Measurements from ENCODE around the gene TAL1. TPM values are rescaled to one million over a fixed set of nuclear protein-coding genes. Genes with fewer than 3 reads are reported as not detected.
"Not testable (repeated sequence)": the region's sequence is repeated elsewhere in the genome, so short reads cannot be mapped to it uniquely, and the experiment has no call there.

TAL1 gene
- polyA plus RNA-seq, 3 donors, result 5.2 to 5.6 (median 5.5) TPM

DNA sequence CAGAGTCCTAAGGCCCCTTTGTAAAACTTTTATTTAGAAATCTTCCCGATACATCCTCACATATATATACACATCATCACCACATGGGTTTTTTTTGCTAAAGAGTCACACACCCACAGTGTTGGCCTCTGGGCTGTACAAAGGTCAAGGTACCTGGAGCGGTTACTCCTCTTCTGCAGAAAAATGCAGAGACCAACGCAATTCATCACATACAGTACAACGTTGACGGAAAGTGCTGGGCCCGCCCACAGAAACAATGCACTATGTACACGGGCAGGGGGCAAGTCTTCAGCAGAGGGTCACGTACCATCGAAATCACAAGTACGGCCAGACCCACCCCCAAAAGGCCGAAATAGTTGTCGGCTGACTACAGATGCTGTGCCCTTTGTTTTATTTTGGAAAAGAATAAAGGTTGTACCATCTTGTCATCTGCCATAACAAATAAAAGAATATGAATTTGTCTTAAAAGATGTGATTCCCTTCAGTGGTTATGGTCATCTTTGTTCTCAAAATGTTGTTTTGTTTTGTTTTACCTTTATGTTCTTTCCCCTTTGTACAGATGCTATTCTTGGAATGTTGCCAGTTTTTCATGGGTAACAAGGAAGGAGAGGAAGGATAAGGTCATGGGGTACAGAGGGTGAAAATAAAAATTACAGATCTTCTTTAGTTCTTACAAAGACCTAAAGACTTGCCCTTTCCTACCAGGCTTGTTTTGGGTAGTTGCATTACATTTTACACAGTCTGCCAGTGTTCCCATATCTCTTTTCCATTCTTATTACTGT lies 15.6 kb downstream of the TAL1 start:
- DNase-seq (ENCODE audit: extremely low read depth in 1 of 11, low read depth in 9 of 11, low spot score in 4 of 11), result no peak

DNA sequence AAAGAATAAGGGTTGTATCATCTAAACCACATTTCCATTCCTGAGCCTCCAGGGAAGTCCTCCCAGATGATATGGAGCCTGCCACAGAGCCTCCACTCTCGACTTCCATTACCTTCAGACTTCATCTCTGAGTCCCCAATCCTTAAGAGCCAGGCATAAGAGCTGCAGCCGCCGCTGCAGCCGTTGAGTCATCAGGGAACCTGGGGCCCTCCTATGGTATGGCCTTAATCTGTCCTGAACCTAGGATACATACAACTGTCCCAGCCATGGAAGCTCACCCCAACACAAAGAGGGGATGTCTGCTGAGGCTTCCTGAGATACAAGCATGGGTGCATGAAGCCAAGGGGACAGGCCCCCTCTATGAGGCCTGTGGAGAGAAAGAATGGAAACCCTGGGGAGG lies 16.3 kb downstream of the TAL1 start:
- no peak for DNase-seq (ENCODE audit: extremely low read depth in 1 of 11, low read depth in 9 of 11, low spot score in 4 of 11)

DNA sequence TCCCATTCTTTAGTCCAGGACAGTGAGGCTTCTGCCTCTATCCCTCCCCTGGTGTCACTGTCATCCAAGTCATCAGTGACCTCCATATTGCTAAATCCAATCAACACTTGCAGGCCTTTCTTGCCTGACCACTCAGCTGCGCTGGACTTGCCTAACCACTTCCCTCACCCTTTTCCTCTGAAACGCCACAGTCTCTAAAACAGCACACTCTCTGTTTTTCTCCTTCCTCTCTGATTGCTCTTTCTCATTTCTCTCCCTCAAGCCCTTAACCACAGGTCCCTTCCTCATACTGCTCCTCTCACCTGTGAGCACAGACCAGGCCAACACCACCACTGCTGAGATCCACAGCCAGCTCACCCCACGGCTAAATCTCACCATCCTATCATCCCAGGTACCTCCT lies 17.5 kb downstream of the TAL1 start:
- DNase-seq (ENCODE audit: extremely low read depth in 1 of 11, low read depth in 9 of 11, low spot score in 4 of 11), result no peak

DNA sequence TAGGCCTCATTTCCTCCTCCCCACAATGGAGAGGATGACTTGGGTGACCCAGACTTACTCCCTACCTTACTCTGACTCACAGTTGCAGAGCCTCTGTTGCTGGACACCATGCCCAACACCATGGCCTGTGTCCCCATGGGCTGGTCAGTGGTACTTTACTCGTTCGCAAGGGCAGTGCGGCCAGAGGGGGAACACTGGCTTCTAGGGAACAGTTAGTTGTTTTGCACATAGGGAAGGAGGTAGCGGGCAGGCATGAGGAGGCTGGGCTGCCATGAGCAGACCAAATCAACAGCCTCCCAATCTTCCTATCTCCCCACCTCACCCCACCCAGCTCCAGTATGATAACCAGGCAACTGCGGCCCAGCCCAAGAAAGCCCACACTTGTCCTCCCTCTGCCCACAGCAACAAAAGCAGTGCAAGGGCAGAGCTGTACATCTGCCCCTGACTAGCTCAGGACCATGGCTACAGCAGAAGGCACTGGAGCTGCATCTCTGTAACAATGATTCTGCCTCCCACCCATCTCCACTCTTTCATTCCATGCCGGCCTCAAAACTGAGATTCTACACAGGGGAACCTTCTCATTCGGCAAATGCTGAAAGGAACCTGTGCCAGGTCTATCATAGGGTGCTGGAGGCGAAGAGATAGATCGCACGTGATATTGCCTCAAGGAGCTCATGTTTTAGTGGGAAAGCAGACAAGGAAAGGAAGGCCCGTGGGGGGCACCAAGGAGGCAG lies 18.6 kb downstream of the TAL1 start:
- no peak for DNase-seq (ENCODE audit: extremely low read depth in 1 of 11, low read depth in 9 of 11, low spot score in 4 of 11)

DNA sequence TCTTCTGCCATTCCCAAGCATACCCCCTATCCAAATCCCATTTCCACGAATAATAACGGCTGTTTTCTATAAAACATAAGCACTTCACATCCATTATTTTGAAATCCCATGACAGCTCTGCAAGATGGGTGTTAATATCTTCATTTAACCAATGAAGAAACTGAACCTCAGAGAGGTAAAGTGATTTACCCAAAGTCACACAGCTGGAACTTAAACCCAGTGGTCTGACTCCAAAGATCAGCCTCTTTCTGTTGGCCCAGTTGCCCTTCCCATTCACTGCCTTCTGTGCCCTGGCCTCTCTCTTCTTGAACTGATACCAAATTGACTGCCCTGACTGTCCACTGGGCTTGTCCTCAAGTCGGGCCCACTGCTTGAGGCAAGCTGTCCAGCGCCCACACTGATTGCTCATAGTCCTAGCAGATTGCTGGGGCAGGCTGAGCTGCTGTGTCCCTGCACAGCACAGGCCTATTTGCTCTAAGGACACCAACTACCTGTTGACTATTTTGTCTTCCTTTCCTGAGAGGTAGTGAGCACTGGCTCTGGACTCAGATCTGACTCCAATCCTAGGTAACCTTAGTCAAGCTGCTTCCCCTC lies 19.3 kb downstream of the TAL1 start:
- no peak for DNase-seq (ENCODE audit: extremely low read depth in 1 of 11, low read depth in 9 of 11, low spot score in 4 of 11)

DNA sequence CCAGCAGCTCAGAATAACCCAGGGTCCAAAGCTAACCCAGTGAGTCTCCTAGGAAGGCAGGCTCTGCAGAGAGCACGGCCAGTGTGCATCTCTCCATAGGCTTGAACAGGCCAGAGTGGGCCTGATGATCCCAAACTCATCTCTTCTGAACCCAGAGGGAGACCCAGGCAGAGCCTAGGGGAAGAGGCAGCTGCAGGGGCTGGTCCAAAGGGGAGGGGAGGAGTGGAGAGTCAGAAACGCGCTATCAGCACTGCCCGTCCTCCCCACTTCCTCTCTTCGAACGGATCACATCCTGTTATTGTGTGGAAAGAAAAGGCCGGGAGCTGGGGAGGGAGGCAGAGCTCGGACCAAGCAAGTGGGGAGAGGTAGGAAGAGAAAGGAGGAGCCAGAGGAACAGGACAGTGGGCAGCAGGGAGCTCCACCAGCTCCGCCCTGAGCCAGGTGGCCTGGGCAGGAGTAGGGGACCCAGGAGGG lies 20.2 kb downstream of the TAL1 start:
- no peak for DNase-seq (ENCODE audit: extremely low read depth in 1 of 11, low read depth in 9 of 11, low spot score in 4 of 11)

DNA sequence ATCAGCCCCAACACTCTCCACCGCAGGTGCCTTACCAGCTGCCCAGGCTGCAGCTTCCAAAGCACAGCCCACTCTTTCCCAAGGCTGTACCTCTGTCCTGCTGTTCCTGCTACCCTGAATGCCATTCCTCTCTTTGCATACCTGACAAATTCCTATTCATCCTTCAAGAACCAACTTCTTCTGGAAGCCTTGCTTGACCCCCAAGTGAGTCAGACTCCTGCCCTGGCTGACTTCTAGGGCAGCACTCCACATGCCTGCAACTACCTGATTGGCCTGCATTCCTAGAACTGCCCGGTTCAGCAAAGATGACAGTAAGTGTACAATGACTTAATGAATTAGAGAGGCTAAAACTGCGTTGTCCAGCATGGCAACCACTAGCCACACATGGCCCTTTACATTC lies 21.4 kb downstream of the TAL1 start:
- no peak for DNase-seq (ENCODE audit: extremely low read depth in 1 of 11, low read depth in 9 of 11, low spot score in 4 of 11)

DNA sequence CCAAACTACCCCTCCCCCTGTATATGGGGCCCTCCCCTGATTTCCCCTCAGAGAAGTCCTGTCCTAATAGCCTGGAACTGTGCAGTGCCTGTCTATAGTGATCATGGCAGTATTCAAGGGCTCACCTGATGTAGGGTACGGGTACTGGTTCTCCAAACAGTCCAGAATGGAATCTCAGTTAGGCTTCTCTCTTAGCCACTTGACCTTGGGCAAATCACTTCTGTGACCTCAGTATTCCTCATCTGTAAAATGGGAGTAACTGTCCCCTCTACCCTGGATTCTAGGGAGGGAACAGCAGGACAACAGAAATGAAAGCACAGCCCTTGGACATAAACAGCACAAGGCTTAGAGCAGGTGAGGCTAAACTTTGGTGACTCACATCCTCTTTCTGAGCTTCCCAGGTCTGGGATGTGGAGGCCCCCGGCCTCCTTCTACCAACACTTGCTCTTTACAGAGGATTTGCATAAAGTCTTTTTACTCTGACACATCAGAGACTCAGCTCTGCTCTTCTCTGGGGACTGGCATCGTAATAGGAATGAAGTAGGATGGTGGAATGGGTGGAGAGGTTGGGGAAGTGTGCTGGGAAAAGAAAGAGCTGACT lies 22.2 kb downstream of the TAL1 start:
- DNase-seq (ENCODE audit: extremely low read depth in 1 of 11, low read depth in 9 of 11, low spot score in 4 of 11), result no peak

DNA sequence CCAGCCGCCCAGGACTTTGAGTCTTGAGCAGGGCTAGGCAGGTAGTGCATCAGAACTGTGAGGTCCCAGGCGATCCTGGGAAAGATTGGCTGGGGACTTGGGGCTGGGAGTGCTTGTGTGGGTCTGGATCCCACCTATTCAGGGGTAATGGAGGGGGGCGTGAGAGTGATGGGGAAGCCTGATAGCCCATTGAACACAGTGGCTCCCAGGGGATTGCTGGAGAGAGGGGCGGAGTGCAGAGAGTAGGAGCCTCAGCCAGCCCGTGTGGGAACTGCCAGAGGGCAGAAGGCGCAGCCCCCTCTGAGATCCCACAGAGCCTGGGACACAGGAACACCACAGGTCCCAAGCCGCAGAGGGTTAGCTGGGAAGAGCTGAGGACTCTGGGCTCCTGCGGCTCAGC lies 22.9 kb downstream of the TAL1 start:
- DNase-seq (ENCODE audit: extremely low read depth in 1 of 11, low read depth in 9 of 11, low spot score in 4 of 11), result no peak

DNA sequence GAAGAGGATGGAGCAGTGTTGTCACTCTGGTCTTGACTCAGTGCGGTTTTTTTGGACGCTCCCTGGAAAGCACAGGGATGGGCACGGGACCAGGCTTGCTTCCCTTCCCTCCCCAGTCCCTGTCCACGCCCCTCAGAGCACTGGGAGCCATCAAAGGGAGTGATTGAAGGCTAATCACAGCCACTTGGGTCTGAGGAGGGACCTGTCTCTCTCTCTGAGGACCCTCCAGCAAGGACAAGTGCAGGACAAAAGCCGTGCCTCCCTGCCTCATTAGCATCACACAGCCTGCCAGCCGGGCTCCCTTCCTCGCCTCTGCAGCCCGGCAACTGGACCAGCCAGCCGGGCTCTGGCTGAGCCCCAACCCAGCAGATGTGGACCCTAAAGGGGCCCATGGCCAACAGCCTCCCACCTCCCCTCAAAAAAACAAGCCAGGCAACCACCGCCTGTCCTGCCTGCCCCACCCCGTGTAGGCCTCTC lies 23.6 kb downstream of the TAL1 start:
- no peak for DNase-seq (ENCODE audit: extremely low read depth in 1 of 11, low read depth in 9 of 11, low spot score in 4 of 11)

DNA sequence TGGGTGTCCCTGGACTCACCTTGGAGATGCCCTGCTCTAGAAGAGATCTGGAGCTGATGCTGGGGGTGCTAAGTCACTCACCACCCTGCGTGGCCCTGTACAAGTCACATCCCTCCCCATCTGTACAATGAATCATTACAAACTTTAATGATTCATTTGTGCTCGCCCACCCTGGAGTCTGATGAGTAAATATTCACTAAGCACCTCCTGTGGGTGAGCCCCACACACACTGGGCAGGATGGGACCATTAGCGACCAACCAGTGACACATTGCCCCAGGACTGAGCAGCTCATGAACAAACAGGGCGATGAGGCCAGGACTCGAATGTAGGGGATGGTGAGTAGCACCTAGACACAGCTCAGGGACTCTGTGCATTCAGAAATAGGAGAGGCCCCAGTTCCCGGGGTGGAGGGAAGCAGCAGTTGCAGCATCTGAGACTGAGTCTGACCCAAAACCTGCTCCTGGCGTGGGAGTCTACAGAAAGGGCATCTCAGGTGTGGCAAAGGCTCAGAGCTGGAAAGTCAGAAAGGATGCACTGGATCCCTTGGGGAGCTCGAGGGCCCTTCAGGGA lies 24.1 kb downstream of the TAL1 start:
- DNase-seq (ENCODE audit: extremely low read depth in 1 of 11, low read depth in 9 of 11, low spot score in 4 of 11), result no peak

DNA sequence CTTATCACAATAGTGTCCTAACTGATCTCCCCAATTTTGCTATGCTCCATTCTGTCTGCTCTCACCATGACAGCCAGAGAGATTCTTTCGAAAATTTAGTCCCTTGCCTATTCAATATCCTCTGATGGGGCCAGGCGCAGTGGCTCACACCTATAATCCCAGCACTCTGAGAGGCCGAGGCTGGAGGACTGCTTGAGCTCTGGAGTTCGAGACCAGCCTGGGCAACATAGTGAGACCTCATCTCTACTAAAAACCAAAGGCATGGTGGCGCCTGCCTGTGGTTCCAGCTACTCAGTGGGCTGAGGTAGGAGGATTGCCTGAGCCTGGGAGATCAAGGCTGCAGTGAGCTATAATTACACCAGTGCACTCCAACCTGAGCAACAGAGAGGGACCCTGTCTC lies 26.1 kb downstream of the TAL1 start:
- DNase-seq (ENCODE audit: extremely low read depth in 1 of 11, low read depth in 9 of 11, low spot score in 4 of 11), result no peak

DNA sequence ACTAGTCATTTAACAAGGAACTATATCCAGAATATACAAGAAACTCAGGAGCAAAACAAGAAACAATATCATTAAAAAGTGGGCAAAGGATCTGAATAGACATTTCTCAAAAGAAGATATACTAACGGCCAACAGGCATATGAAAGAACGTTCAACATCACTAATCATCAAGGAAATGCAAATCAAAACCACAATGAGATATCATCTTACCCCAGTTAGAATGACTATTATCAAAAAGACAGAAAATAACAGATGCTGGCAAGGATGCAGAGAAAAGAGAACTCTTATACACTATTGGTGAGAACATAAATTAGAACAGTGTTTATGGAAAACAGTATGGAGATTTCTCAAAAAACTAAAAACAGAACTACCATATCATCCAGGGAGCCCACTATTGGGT lies 28.5 kb downstream of the TAL1 start:
- DNase-seq (ENCODE audit: extremely low read depth in 1 of 11, low read depth in 9 of 11, low spot score in 4 of 11), result not testable (repeated sequence)

DNA sequence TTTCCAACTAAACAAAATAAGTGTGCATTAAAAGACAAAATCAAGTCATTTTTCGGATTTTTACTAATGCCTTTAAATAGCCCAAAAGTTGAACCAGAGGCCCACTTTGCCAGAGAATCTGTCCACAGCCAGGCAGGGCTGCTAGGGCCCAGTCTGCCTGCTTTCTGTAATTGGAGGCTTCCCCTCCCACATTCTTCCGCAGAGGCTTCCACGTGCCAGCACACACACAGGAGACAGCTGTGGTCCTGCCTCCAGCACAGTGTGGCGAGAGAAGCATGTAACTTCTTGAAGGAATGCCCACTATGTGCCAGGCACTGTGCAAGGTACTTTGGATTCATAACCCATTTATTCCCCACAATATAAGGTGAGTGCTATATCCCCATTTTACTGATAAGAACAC lies 30.8 kb downstream of the TAL1 start:
- no peak for DNase-seq (ENCODE audit: extremely low read depth in 1 of 11, low read depth in 9 of 11, low spot score in 4 of 11)

DNA sequence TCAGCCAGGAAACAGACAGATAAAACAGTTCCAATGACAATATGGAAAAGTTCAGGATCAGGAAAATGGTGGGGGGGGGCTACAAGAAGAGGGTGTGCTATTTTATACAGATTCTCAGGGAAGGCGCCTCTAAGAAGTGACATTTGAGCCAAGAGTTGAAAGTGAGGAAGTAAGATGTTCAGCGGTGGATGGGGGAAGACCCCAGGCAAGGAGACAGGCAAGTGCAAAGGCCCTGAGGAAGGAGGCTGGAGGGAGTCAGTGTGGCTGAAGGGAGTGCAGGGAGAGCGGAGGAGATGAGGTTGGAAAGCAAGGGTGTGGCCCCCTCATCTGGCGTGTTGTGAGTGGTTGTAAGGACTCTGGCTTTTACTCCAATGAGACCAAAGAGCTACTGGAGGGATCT lies 33.8 kb downstream of the TAL1 start:
- no peak for DNase-seq (ENCODE audit: extremely low read depth in 1 of 11, low read depth in 9 of 11, low spot score in 4 of 11)

DNA sequence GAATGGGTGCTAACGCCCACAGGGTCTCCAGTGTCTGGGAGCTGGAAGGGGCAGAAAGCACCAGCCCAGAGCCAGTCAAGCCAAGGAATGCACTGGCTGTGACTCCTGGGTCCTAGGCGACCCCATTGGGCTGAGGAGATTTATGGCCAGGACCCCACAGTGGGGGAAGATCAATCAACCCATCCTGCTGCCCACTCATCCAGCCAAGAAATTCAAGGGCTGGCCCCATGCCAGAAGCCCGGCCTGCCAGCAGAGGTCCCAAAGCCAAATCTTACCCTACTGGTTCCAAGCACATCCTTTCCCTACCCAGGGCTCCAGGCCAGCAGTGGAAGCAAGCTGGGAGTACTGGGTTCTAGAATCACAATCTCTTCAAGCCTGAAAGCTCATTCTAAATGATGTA lies 35.4 kb downstream of the TAL1 start:
- DNase-seq (ENCODE audit: extremely low read depth in 1 of 11, low read depth in 9 of 11, low spot score in 4 of 11), result no peak

DNA sequence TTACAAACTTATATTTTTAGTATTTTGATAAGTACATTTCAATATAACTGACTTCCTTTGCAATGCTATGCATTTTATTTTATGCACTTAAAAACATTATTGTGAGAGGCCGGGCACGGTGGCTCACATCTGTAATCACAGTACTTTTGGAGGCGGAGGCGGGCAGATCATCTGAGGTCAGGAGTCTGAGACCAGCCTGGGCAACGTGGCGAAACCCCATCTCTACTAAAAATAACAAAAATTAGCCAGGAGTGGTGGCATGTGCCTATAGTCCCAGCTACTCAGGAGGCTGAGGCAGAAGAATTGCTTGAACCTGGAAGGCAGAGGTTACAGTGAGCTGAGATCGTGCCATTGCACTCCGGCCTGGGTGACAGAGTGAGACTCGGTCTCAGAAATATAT lies 36.0 kb downstream of the TAL1 start:
- DNase-seq (ENCODE audit: extremely low read depth in 1 of 11, low read depth in 9 of 11, low spot score in 4 of 11), result not testable (repeated sequence)

DNA sequence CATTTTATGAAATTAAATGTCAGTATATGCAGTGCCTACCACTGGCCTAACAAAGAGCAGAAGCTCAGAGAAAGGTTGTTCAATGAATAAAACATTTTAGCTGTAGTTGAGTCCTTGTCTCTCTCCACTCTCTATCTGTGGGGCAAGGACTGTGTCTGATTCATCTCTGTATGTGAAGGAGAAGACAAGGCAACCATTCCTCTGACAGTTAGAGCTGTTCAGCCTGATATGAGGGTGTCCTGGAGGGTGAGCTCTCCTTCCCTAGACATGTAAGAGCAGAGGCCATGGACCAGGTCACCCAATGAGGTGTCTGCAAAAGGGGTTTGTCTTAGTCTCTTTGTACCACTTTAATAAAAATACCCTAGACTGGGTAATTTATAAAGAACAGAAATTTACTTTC lies 37.7 kb downstream of the TAL1 start:
- no peak for DNase-seq (ENCODE audit: extremely low read depth in 1 of 11, low read depth in 9 of 11, low spot score in 4 of 11)

DNA sequence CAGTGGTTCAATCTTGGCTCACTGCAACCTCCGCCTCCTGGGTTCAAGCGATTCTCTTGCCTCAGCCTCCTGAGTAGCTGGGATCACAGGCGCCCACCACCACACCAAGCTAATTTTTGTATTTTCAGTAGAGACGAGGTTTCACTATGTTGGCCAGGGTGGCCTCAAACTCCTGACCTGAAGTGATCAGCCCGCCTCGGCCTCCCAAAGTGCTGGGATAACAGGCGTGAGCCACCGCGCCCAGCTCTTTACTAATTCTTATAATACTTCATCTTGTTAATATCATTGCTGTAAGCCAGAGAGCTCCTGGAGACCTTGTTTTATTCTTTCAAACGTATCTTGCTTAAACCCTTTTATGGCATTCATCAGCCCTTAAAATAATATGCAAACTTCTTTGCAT lies 38.5 kb downstream of the TAL1 start:
- not testable (repeated sequence) for DNase-seq (ENCODE audit: extremely low read depth in 1 of 11, low read depth in 9 of 11, low spot score in 4 of 11)
